ENCODE measurements around the gene RPL29.

RPL29 gene

GRCh38 chr3:52019352-52020080 lies 23.8 kb upstream of the RPL29 start:
- Histone ChIP-seq H3K9ac (ENCODE audit: low read length) (no peak overlapping the region), H3K79me2 (ENCODE audit: insufficient read depth, low read length) (no peaks in the 10 kb centered on the region), H3K9me2 (ENCODE audit: low read depth, low read length) (no peaks in the 10 kb centered on the region), H3K4me2 (ENCODE audit: low read length) (no peak overlapping the region), H3K36me3 (ENCODE audit: insufficient read depth, low read length) (no peaks in the 10 kb centered on the region), H3K9me3 (ENCODE audit: low read length) (no peaks in the 10 kb centered on the region), H3K27ac (ENCODE audit: low read depth, low read length, poor library complexity, severe bottlenecking) (no peak overlapping the region), H3F3A (ENCODE audit: insufficient read depth, low read length) (no peaks in the 10 kb centered on the region), H2AFZ (ENCODE audit: low read length) (no peak overlapping the region), H4K20me1 (ENCODE audit: insufficient read depth, low read length) (no peaks in the 10 kb centered on the region), H3K27me3 (ENCODE audit: insufficient read depth, low read length) (no peaks in the 10 kb centered on the region; the same call in 1 of the 2 replicates), H3K4me3 (ENCODE audit: low read depth, low read length, poor library complexity, severe bottlenecking) (no peak overlapping the region), H3K4me1 (ENCODE audit: insufficient read depth, low read length, severe bottlenecking) (no peaks in the 10 kb centered on the region)
- TF ChIP-seq CTCF (IDR thresholded peaks at IDR 0.05; ENCODE audit: low read length) = no peak
- TF ChIP-seq EZH2 (IDR thresholded peaks at IDR 0.05; ENCODE audit: borderline replicate concordance, low read length) = no peak

- no peaks in the 10 kb centered on the region for H3K9me3 ChIP-seq (ENCODE audit: low read length)
- H3K4me3 ChIP-seq (ENCODE audit: low read depth, low read length, poor library complexity, severe bottlenecking) = no peak overlapping the region
- H3K36me3 ChIP-seq (ENCODE audit: insufficient read depth, low read length) = no peaks in the 10 kb centered on the region
- no peaks in the 10 kb centered on the region for H3K79me2 ChIP-seq (ENCODE audit: insufficient read depth, low read length)
- H3K4me2 ChIP-seq (ENCODE audit: low read length) = no peak overlapping the region
- H3K27me3 ChIP-seq (ENCODE audit: insufficient read depth, low read length) = no peaks in the 10 kb centered on the region; the same call in 1 of the 2 replicates
- H3K27ac ChIP-seq (ENCODE audit: low read depth, low read length, poor library complexity, severe bottlenecking) = no peak overlapping the region
- H2AFZ ChIP-seq (ENCODE audit: low read length) = no peak overlapping the region
- H3F3A ChIP-seq (ENCODE audit: insufficient read depth, low read length) = no peaks in the 10 kb centered on the region
- H4K20me1 ChIP-seq (ENCODE audit: insufficient read depth, low read length) = no peaks in the 10 kb centered on the region
- H3K9ac ChIP-seq (ENCODE audit: low read length) = no peak overlapping the region
- TF ChIP-seq CTCF (IDR thresholded peaks at IDR 0.05; ENCODE audit: low read length) (no peak), EZH2 (IDR thresholded peaks at IDR 0.05; ENCODE audit: borderline replicate concordance, low read length) (no peak)
- no peaks in the 10 kb centered on the region for H3K4me1 ChIP-seq (ENCODE audit: insufficient read depth, low read length, severe bottlenecking)
- no peaks in the 10 kb centered on the region for H3K9me2 ChIP-seq (ENCODE audit: low read depth, low read length)
Observed at GRCh38 chr3:52018319-52019000, 22.8 kb upstream of the RPL29 start.

GRCh38 chr3:52017586-52017985 lies 21.9 kb upstream of the RPL29 start:
- Histone ChIP-seq H3K4me2 (ENCODE audit: low read length) (no peak overlapping the region), H4K20me1 (ENCODE audit: insufficient read depth, low read length) (no peaks in the 10 kb centered on the region), H3K9me2 (ENCODE audit: low read depth, low read length) (no peaks in the 10 kb centered on the region), H3K79me2 (ENCODE audit: insufficient read depth, low read length) (no peaks in the 10 kb centered on the region), H3K27me3 (ENCODE audit: insufficient read depth, low read length) (no peaks in the 10 kb centered on the region; the same call in 1 of the 2 replicates), H3K27ac (ENCODE audit: low read depth, low read length, poor library complexity, severe bottlenecking) (no peak overlapping the region), H3K9ac (ENCODE audit: low read length) (no peak overlapping the region), H2AFZ (ENCODE audit: low read length) (no peak overlapping the region), H3K36me3 (ENCODE audit: insufficient read depth, low read length) (no peaks in the 10 kb centered on the region), H3F3A (ENCODE audit: insufficient read depth, low read length) (no peaks in the 10 kb centered on the region), H3K4me1 (ENCODE audit: insufficient read depth, low read length, severe bottlenecking) (no peaks in the 10 kb centered on the region), H3K9me3 (ENCODE audit: low read length) (no peaks in the 10 kb centered on the region), H3K4me3 (ENCODE audit: low read depth, low read length, poor library complexity, severe bottlenecking) (no peak overlapping the region)
- no peak for TF ChIP-seq EZH2 (IDR thresholded peaks at IDR 0.05; ENCODE audit: borderline replicate concordance, low read length)
- no peak for TF ChIP-seq CTCF (IDR thresholded peaks at IDR 0.05; ENCODE audit: low read length)
